Heart left ventricle (tissue), 16 donors: Measurements from ENCODE around the gene OR6C68. TPM values are rescaled to one million over a fixed set of nuclear protein-coding genes. Genes with fewer than 3 reads are reported as not detected.
"Not testable (repeated sequence)": the region's sequence is repeated elsewhere in the genome, so short reads cannot be mapped to it uniquely, and the experiment has no call there.

Experiments
- ATAC-seq, 4 donors: fragments of 200-7000 bp; cut with Tn5 transposase; one replicate each; pipeline ENCODE4 v1.9.1; 2020 to 2022; ENCODE audit warnings: moderate library complexity in 4 of 4, mild to moderate bottlenecking in 3 of 4, moderate number of reproducible peaks in 1 of 4
- DNase-seq, 5 donors: peaks; one replicate each; pipeline ENCODE4 v3.0.0-alpha.2; 2020
- H3K27ac ChIP-seq, 12 donors: fragments of 200-600 bp; sonication (generic) in 4 of 12; one replicate each; pipeline versions ENCODE4 v1.5.0 to v1.8.0; 2016 to 2022; ENCODE audit warnings: mild to moderate bottlenecking in 2 of 12
- H3K27me3 ChIP-seq, 9 donors: fragments of 200-600 bp; sonication (generic) in 2 of 9; one replicate each; pipeline versions ENCODE4 v1.5.1 to v1.8.0; 2016 to 2022; ENCODE audit warnings: mild to moderate bottlenecking in 3 of 9
- H3K36me3 ChIP-seq, 9 donors: fragments of 200-600 bp; sonication (generic) in 2 of 9; one replicate each; pipeline versions ENCODE4 v1.5.0 to v1.8.0; 2018 to 2022; ENCODE audit warnings: mild to moderate bottlenecking in 2 of 9
- H3K4me1 ChIP-seq, 12 donors: fragments of 200-600 bp; sonication (generic) in 4 of 12; one replicate each; pipeline versions ENCODE4 v1.5.0 to v1.8.0; 2016 to 2022; ENCODE audit warnings: mild to moderate bottlenecking in 3 of 12
- H3K4me3 ChIP-seq, 12 donors: fragments of 200-600 bp; sonication (generic) in 4 of 12; one replicate each; pipeline versions ENCODE4 v1.5.0 to v1.8.0; 2017 to 2022; ENCODE audit warnings: mild to moderate bottlenecking in 9 of 12, moderate library complexity in 4 of 12
- H3K9me3 ChIP-seq, 12 donors: fragments of 200-600 bp; sonication (generic) in 4 of 12; one replicate each; pipeline versions ENCODE4 v1.5.0 to v1.8.0; 2016 to 2022; ENCODE audit warnings: mild to moderate bottlenecking in 1 of 12
- CTCF ChIP-seq, 12 donors: fragments of 200-600 bp; sonication (generic) in 4 of 12; IDR thresholded peaks; one replicate each; pipeline versions ENCODE4 v1.5.0 to v1.8.0; 2018 to 2022; ENCODE audit warnings: antibody characterized with exemption in 12 of 12, mild to moderate bottlenecking in 5 of 12
- POLR2A ChIP-seq, 2 donors: fragments of 450-650 bp; IDR thresholded peaks; one replicate each; pipeline ENCODE4 v1.6.1; 2017; ENCODE audit warnings: antibody characterized with exemption in 2 of 2, mild to moderate bottlenecking in 2 of 2, moderate library complexity in 2 of 2
- WGBS, 4 donors: extraction: QIAGEN DNeasy Blood & Tissue Kit in 2 of 4; methylation state at CpG; one replicate each; pipeline versions ENCODE4 v1.1.5 to v1.1.7; 2013 to 2018; 5-methylcytosine and 5-hydroxymethylcytosine counted together
- intact Hi-C, 10 donors: fragments of 100-400 bp; cut with DNase I; formaldehyde crosslinking; loops; one replicate each; pipeline versions ENCODE4 v1.11.1 to v1.14.2; 2022
- polyA plus RNA-seq, 2 donors: library from polyadenylated mRNA; stranded (reverse); fragments of 200-250 nt; gene quantifications; one replicate each; pipeline ENCODE4 v1.2.3, GENCODE V29; 2013
- total RNA-seq, 9 donors: library from RNA; depleted of rRNA in 2 of 9; stranded (reverse); fragments of >200 nt in 2 of 9; fragmentation: NEBNext Ultra II Directional in 3 of 9; extraction: Animal tissue kit (Norgen Biotek cat#: 25700) in 3 of 9; gene quantifications; one replicate each; pipeline versions ENCODE4 v1.1.0 to v1.2.4, GENCODE V29; 2016 to 2023
- donor health status: ischemic (EF 13 %, LVEDD 7.1; RV severe dilation, severe dysfunction).
- donor health status: healthy with polysubstance abuse.
- donor health status: DM: no; HTN: yes; CAD: no.
- donor health status: DM: no; HTN: no; CAD: no.
- donor health status: ischemic (EF 25% LVEDD 6.9; RV normal size, moderate dysfunction).
- donor health status: ischemic (EF 25% LVEDD 5.7; RV mildly dilated, moderate dysfunction).
- donor health status: healthy.
- donor health status: DM: yes; HTN: yes; CAD: no.
- donor health status: ischemic (EF 35%, LVEDD 5.7; RV mildly dilated, moderate dysfunction).
- donor health status: nonischemic (EF 11% LVEDD 7.7; RV severe dilation, severe dysfunction).
- donor health status: DM: yes; HTN: yes; CAD: no.
- donor health status: PGD.
- donor health status: ischemic (EF 29% LVEDD 5.4; RV normal size, mild dysfunction).
- donor health status: nonischemic (EF 23%, LVEDD 6.1; RV moderate dilation, normal function).

OR6C68 gene
- total and polyA plus RNA-seq, 11 donors, result not detected

DNA sequence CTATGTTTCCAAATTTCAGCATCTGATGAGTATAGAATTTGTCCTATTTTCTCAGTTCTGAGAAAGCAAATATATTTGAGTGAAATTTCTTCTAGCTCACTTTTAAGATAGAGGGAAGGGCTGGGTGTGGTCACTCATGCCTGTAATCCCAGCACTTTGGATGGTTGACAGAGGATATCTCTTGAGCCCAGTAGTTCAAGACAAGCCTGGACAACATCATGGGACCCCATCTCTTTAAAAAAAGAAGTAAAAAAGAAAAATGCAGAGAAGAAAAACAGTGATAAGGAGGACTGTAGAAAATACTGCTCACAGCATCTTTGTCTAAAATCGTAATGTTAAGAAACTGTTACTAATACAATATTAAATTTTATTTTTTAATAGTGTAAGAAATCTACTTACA, 19.9 kb upstream of the OR6C68 start:
- no peak for ATAC-seq
- Histone ChIP-seq H3K4me1 (no peaks in the 10 kb centered on the region), H3K4me3 (no peak overlapping the region), H3K27ac (no peak overlapping the region), H3K9me3 (no peaks in the 10 kb centered on the region), H3K27me3 (no peaks in the 10 kb centered on the region), H3K36me3 (no peaks in the 10 kb centered on the region)
- TF ChIP-seq POLR2A (IDR thresholded peaks at IDR 0.05) (no peak), CTCF (IDR thresholded peaks at IDR 0.05) (no peak)
- intact Hi-C loops, result no loop called here
- no peak for DNase-seq
- WGBS, 4 donors, result 74 to 89% (median 83%) methylated on average over 1 of the region's 1 CpG

GRCh38 chr12:55479136-55479535, 13.0 kb upstream of the OR6C68 start:
- H3K27me3 ChIP-seq, H3K9me3 ChIP-seq, ATAC-seq, H3K36me3 ChIP-seq, DNase-seq, H3K4me1 ChIP-seq, H3K4me3 ChIP-seq, intact Hi-C loops, H3K27ac ChIP-seq: not testable (repeated sequence)
- WGBS, 4 donors, result 91 to 96% (median 95%) methylated on average over 17 to 29 of the region's 29 CpGs; no CpG with 5 or more reads in 1 of the 4 donors

DNA sequence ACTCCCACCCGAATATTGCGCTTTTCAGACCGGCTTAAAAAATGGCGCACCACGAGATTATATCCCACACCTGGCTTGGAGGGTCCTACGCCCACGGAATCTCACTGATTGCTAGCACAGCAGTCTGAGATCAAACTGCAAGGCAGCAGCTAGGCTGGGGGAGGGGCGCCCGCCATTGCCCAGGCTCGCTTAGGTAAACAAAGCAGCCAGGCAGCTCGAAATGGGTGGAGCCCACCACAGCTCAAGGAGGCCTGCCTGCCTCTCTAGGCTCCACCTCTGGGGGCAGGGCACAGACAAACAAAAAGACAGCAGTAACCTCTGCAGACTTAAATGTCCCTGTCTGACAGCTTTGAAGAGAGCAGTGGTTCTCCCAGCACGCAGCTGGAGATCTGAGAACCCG, 7.9 kb upstream of the OR6C68 start:
- H3K27me3 ChIP-seq, H3K27ac ChIP-seq, DNase-seq, H3K4me3 ChIP-seq, intact Hi-C loops, H3K4me1 ChIP-seq, H3K9me3 ChIP-seq, ATAC-seq, H3K36me3 ChIP-seq: not testable (repeated sequence)
- 76 to 91% (median 76%) methylated on average over 7 to 13 of the region's 13 CpGs; no CpG with 5 or more reads in 1 of the 4 donors for WGBS, 4 donors

DNA sequence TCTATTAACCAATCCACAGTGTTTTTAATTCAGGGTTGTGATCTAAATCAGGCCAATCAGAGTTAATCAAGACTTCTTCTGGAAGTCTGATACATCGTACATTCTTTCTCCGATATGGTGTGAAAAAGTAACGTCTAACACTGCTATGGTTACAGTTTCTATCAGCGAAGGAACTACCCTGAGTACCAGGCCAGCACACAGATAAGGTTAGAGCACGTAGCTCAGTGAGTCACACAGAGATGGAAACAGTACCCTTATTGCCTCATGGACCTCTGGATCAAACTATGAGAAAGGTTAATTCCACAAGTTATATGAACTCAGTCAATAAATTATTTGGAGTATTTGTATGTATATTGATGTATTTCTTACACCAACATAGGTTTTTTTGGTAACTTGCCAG, 3.3 kb downstream of the OR6C68 start:
- no peak overlapping the region for H3K27ac ChIP-seq
- DNase-seq (no peak), ATAC-seq (no peak)
- no peaks in the 10 kb centered on the region for H3K27me3 ChIP-seq
- intact Hi-C loops, result no loop called here
- H3K4me3 ChIP-seq, result no peak overlapping the region
- no peaks in the 10 kb centered on the region for H3K4me1 ChIP-seq
- no peak for TF ChIP-seq POLR2A (IDR thresholded peaks at IDR 0.05)
- TF ChIP-seq CTCF (IDR thresholded peaks at IDR 0.05), result no peak
- no peaks in the 10 kb centered on the region for H3K36me3 ChIP-seq
- no peaks in the 10 kb centered on the region for H3K9me3 ChIP-seq
- WGBS, 4 donors, result 34 to 43% (median 39%) methylated on average over 5 of the region's 5 CpGs

GRCh38 chr12:55499231-55499630, 7.1 kb downstream of the OR6C68 start:
- DNase-seq, result no peak
- no peaks in the 10 kb centered on the region for H3K4me1 ChIP-seq
- intact Hi-C loops, result no loop called here
- 68 to 81% (median 75%) methylated on average over 4 of the region's 4 CpGs for WGBS, 4 donors
- H3K27ac ChIP-seq, result no peak overlapping the region
- no peaks in the 10 kb centered on the region for H3K9me3 ChIP-seq
- no peaks in the 10 kb centered on the region for H3K27me3 ChIP-seq
- H3K4me3 ChIP-seq, result no peak overlapping the region
- no peak for ATAC-seq
- TF ChIP-seq POLR2A (IDR thresholded peaks at IDR 0.05) (no peak), CTCF (IDR thresholded peaks at IDR 0.05) (no peak)
- H3K36me3 ChIP-seq, result no peaks in the 10 kb centered on the region
